Measurements from ENCODE around the gene MTOR. TPM values are rescaled to one million over a fixed set of nuclear protein-coding genes. Genes with fewer than 3 reads are reported as not detected.
"Not testable (repeated sequence)": the region's sequence is repeated elsewhere in the genome, so short reads cannot be mapped to it uniquely, and the experiment has no call there.

MTOR gene
- total RNA-seq, 2 experiments from 2014 or later, result 32.9 to 36.2 TPM

GRCh38 chr1:11099310-11100148 lies 162.8 kb downstream of the MTOR start, which contains the start of gene EXOSC10:
Gene EXOSC10, minus strand, starts transcription at chr1:11099869. Its CDS starts 38 bp downstream, at chr1:11099831.
- CTCF ChIA-PET, result interaction anchor here (0.6 to 6.6 kb wide), 17 partner anchors 8 to 546 kb away, joined by 3 to 62 read pairs (median 5); partner anchors contain the start of genes SRM and TARDBP
- Mint-ChIP-seq H3K27me3 (no peaks in the 10 kb centered on the region), H3K27ac (peak within 1 kb of the TSS; percentile 91), H3K36me3 (ENCODE audit: low read depth) (peaks cover 22% of the 10 kb centered on the region), H3K9me3 (no peaks in the 10 kb centered on the region), H3K4me3 (peak within 1 kb of the TSS; percentile 92), H3K4me1 (peaks cover 24% of the 10 kb centered on the region)
- peak; percentile 96 for DNase-seq
- POLR2A ChIA-PET, result interaction anchor here (0.8 to 3.1 kb wide), 20 partner anchors 8 to 808 kb away, joined by 3 to 38 read pairs (median 5); partner anchors contain the start of genes MTOR, SRM and TARDBP

GRCh38 chr1:11098931-11099309 lies 163.4 kb downstream of the MTOR start:
- H3K27ac Mint-ChIP-seq, result peak overlapping the region; percentile 91

GRCh38 chr1:11083784-11084183 lies 178.6 kb downstream of the MTOR start:
- CTCF ChIA-PET, H3K27ac Mint-ChIP-seq, H3K27me3 Mint-ChIP-seq, H3K4me1 Mint-ChIP-seq, POLR2A ChIA-PET, DNase-seq, H3K4me3 Mint-ChIP-seq, H3K9me3 Mint-ChIP-seq: not testable (repeated sequence)
- H3K36me3 Mint-ChIP-seq (ENCODE audit: low read depth), result peaks cover 69% of the 10 kb centered on the region

More at GRCh38 chr1:11098931-11099309, 163.4 kb downstream of the MTOR start:
- DNase-seq, result no peak
- H3K36me3 Mint-ChIP-seq (ENCODE audit: low read depth), result peaks cover 22% of the 10 kb centered on the region
- POLR2A ChIA-PET, result interaction anchor here (0.8 to 3.1 kb wide), 22 partner anchors 9 to 809 kb away, joined by 3 to 38 read pairs (median 4); partner anchors contain the start of genes MTOR, SRM, TARDBP and UBIAD1
- H3K9me3 Mint-ChIP-seq, result no peaks in the 10 kb centered on the region
- H3K4me1 Mint-ChIP-seq, result peaks cover 24% of the 10 kb centered on the region
- CTCF ChIA-PET, result interaction anchor here (0.9 to 6.6 kb wide), 14 partner anchors 9 to 546 kb away, joined by 3 to 62 read pairs (median 5); partner anchors contain the start of genes SRM and TARDBP
- no peaks in the 10 kb centered on the region for H3K27me3 Mint-ChIP-seq
- H3K4me3 Mint-ChIP-seq, result peak overlapping the region; percentile 92

- no peak overlapping the region for H3K4me3 Mint-ChIP-seq
- POLR2A ChIA-PET, result interaction anchor here (0.9 to 4.0 kb wide), 2 partner anchors 11 to 18 kb away, joined by 3 to 16 read pairs; partner anchors contain the start of gene EXOSC10
Measured at GRCh38 chr1:11080931-11081330, 181.4 kb downstream of the MTOR start.

GRCh38 chr1:11078631-11079030 lies 183.7 kb downstream of the MTOR start:
- Mint-ChIP-seq H3K36me3 (ENCODE audit: low read depth) (peaks cover 57% of the 10 kb centered on the region), H3K9me3 (no peaks in the 10 kb centered on the region), H3K4me3 (no peak overlapping the region), H3K27me3 (no peaks in the 10 kb centered on the region), H3K27ac (no peak overlapping the region), H3K4me1 (no peaks in the 10 kb centered on the region)
- POLR2A ChIA-PET, result interaction anchor here (1.4 to 4.0 kb wide), 2 partner anchors 17 to 21 kb away, joined by 4 to 16 read pairs; partner anchors contain the start of gene EXOSC10
- no peak for DNase-seq
- CTCF ChIA-PET, result interaction anchor here (0.8 to 3.8 kb wide), 2 partner anchors 21 to 41 kb away, joined by 3 to 20 read pairs; no protein-coding TSS in a partner anchor

More at GRCh38 chr1:11080931-11081330, 181.4 kb downstream of the MTOR start:
- no peak for DNase-seq
- Mint-ChIP-seq H3K27ac (no peak overlapping the region), H3K9me3 (no peaks in the 10 kb centered on the region), H3K27me3 (no peaks in the 10 kb centered on the region), H3K4me1 (no peaks in the 10 kb centered on the region), H3K36me3 (ENCODE audit: low read depth) (peaks cover 62% of the 10 kb centered on the region)
- CTCF ChIA-PET, result interaction anchor here (0.9 kb wide), 1 partner anchor 18 kb away, joined by 3 read pairs; no protein-coding TSS in a partner anchor

GRCh38 chr1:11073398-11073797 lies 189.0 kb downstream of the MTOR start:
- not testable (repeated sequence) for H3K27me3 Mint-ChIP-seq, H3K4me1 Mint-ChIP-seq, DNase-seq, H3K9me3 Mint-ChIP-seq, H3K4me3 Mint-ChIP-seq, H3K27ac Mint-ChIP-seq
- H3K36me3 Mint-ChIP-seq (ENCODE audit: low read depth), result peaks cover 66% of the 10 kb centered on the region
- ChIA-PET POLR2A (interaction anchor here (3.9 kb wide), 1 partner anchor 13 kb away, joined by 24 read pairs; the partner anchor contains the start of gene SRM), CTCF (interaction anchor here (0.7 to 1.8 kb wide), 3 partner anchors 9 to 36 kb away, joined by 3 to 7 read pairs (median 3); no protein-coding TSS in a partner anchor)

GRCh38 chr1:11072216-11072917 lies 190.0 kb downstream of the MTOR start:
- CTCF ChIA-PET, result interaction anchor here (0.7 to 1.8 kb wide), 3 partner anchors 8 to 35 kb away, joined by 3 to 7 read pairs (median 3); no protein-coding TSS in a partner anchor
- POLR2A ChIA-PET, result interaction anchor here (3.9 kb wide), 1 partner anchor 12 kb away, joined by 24 read pairs; the partner anchor contains the start of gene SRM
- no peak overlapping the region for H3K27ac Mint-ChIP-seq

GRCh38 chr1:11071463-11072215 lies 190.7 kb downstream of the MTOR start:
- Mint-ChIP-seq H3K27me3 (no peaks in the 10 kb centered on the region), H3K9me3 (no peaks in the 10 kb centered on the region), H3K27ac (peak overlapping the region; percentile 36), H3K4me1 (peaks cover 7% of the 10 kb centered on the region), H3K36me3 (ENCODE audit: low read depth) (peaks cover 69% of the 10 kb centered on the region), H3K4me3 (no peak overlapping the region)
- POLR2A ChIA-PET, result interaction anchor here (0.7 to 3.9 kb wide), 3 partner anchors 11 to 26 kb away, joined by 3 to 24 read pairs (median 3); partner anchors contain the start of gene SRM
- no peak for DNase-seq
- CTCF ChIA-PET, result interaction anchor here (2.8 kb wide), 1 partner anchor 34 kb away, joined by 14 read pairs; no protein-coding TSS in a partner anchor

More at GRCh38 chr1:11072216-11072917, 190.0 kb downstream of the MTOR start:
- Mint-ChIP-seq H3K27me3 (no peaks in the 10 kb centered on the region), H3K4me3 (no peak overlapping the region), H3K4me1 (peaks cover 7% of the 10 kb centered on the region), H3K9me3 (no peaks in the 10 kb centered on the region), H3K36me3 (ENCODE audit: low read depth) (peaks cover 68% of the 10 kb centered on the region)
- DNase-seq, result no peak

- DNase-seq, result no peak
- ChIA-PET POLR2A (interaction anchor here (0.7 to 3.9 kb wide), 5 partner anchors 10 to 40 kb away, joined by 3 to 24 read pairs (median 3); partner anchors contain the start of gene SRM), CTCF (interaction anchor here (0.7 to 2.8 kb wide), 3 partner anchors 10 to 576 kb away, joined by 3 to 14 read pairs (median 7); no protein-coding TSS in a partner anchor)
- no peak overlapping the region for H3K27ac Mint-ChIP-seq
- no peak overlapping the region for H3K4me3 Mint-ChIP-seq
- no peaks in the 10 kb centered on the region for H3K9me3 Mint-ChIP-seq
- peaks cover 67% of the 10 kb centered on the region for H3K36me3 Mint-ChIP-seq (ENCODE audit: low read depth)
- no peaks in the 10 kb centered on the region for H3K27me3 Mint-ChIP-seq
- peaks cover 7% of the 10 kb centered on the region for H3K4me1 Mint-ChIP-seq
Measured at GRCh38 chr1:11070876-11071275, 191.5 kb downstream of the MTOR start.

- H3K36me3 Mint-ChIP-seq (ENCODE audit: low read depth), result peaks cover 71% of the 10 kb centered on the region
- DNase-seq, result no peak
- POLR2A ChIA-PET, result interaction anchor here (0.8 to 1.1 kb wide), 3 partner anchors 30 to 56 kb away, joined by 3 to 4 read pairs (median 3); partner anchors contain the start of gene TARDBP
- no peak overlapping the region for H3K4me3 Mint-ChIP-seq
- H3K4me1 Mint-ChIP-seq, result peaks cover 8% of the 10 kb centered on the region
- H3K9me3 Mint-ChIP-seq, result no peaks in the 10 kb centered on the region
- CTCF ChIA-PET, result interaction anchor here (1.4 to 2.8 kb wide), 3 partner anchors 8 to 32 kb away, joined by 3 to 14 read pairs (median 7); no protein-coding TSS in a partner anchor
- H3K27ac Mint-ChIP-seq, result no peak overlapping the region
- no peaks in the 10 kb centered on the region for H3K27me3 Mint-ChIP-seq
Measured at GRCh38 chr1:11068600-11069473, 193.5 kb downstream of the MTOR start.

Measured in activated CD4-positive, alpha-beta memory T cell treated with anti-CD3 and anti-CD28 coated beads, Interleukin-2, amount 10 ng/mL, durations not matched to agents 7 days and 5 days (primary cell).